ENCODE measurements around the gene KCNK3. TPM values are rescaled to one million over a fixed set of nuclear protein-coding genes. Genes with fewer than 3 reads are reported as not detected.

The KCNK3 gene
- total RNA-seq, 2 experiments from 2014 or later, result not detected

GRCh38 chr2:26727641-26728561 is 35.4 kb downstream of the KCNK3 start:
- Mint-ChIP-seq H3K27me3 (peaks cover 16% of the 10 kb centered on the region), H3K9me3 (ENCODE audit: low read depth) (no peaks in the 10 kb centered on the region), H3K36me3 (no peaks in the 10 kb centered on the region), H3K27ac (no peak overlapping the region), H3K4me3 (no peak overlapping the region), H3K4me1 (no peaks in the 10 kb centered on the region)
- ATAC-seq (peak; percentile 56), DNase-seq (no peak)
- CTCF ChIA-PET, result interaction anchor here (0.6 to 1.3 kb wide), 3 partner anchors 7 to 23 kb away, joined by 3 read pairs; no protein-coding TSS in a partner anchor

GRCh38 chr2:26729311-26729710 is 36.8 kb downstream of the KCNK3 start:
- Mint-ChIP-seq H3K9me3 (ENCODE audit: low read depth) (no peaks in the 10 kb centered on the region), H3K36me3 (no peaks in the 10 kb centered on the region), H3K4me3 (no peak overlapping the region), H3K4me1 (no peaks in the 10 kb centered on the region), H3K27me3 (peaks cover 23% of the 10 kb centered on the region), H3K27ac (no peak overlapping the region)
- CTCF ChIA-PET, result interaction anchor here (0.9 kb wide), 1 partner anchor 12 kb away, joined by 3 read pairs; no protein-coding TSS in a partner anchor
- no peak for DNase-seq
- no peak for ATAC-seq

- H3K4me3 Mint-ChIP-seq, result no peak overlapping the region
- ATAC-seq (no peak), DNase-seq (no peak)
- no peak overlapping the region for H3K27ac Mint-ChIP-seq
- CTCF ChIA-PET, result interaction anchor here (1.1 kb wide), 1 partner anchor 10 kb away, joined by 3 read pairs; no protein-coding TSS in a partner anchor
- peaks cover 26% of the 10 kb centered on the region for H3K27me3 Mint-ChIP-seq
- H3K9me3 Mint-ChIP-seq (ENCODE audit: low read depth), result no peaks in the 10 kb centered on the region
- no peaks in the 10 kb centered on the region for H3K36me3 Mint-ChIP-seq
- H3K4me1 Mint-ChIP-seq, result no peaks in the 10 kb centered on the region
These were observed 38.2 kb downstream of the KCNK3 start for GRCh38 chr2:26730549-26731344.

- ATAC-seq (no peak), DNase-seq (no peak)
- Mint-ChIP-seq H3K27ac (no peak overlapping the region), H3K36me3 (no peaks in the 10 kb centered on the region), H3K27me3 (peaks cover 26% of the 10 kb centered on the region), H3K4me3 (no peak overlapping the region), H3K9me3 (ENCODE audit: low read depth) (no peaks in the 10 kb centered on the region), H3K4me1 (no peaks in the 10 kb centered on the region)
- CTCF ChIA-PET, result interaction anchor here (1.1 to 3.7 kb wide), 2 partner anchors 9 to 13 kb away, joined by 3 to 16 read pairs; no protein-coding TSS in a partner anchor
These were observed 39.2 kb downstream of the KCNK3 start for GRCh38 chr2:26731714-26732113.

- Mint-ChIP-seq H3K36me3 (no peaks in the 10 kb centered on the region), H3K4me3 (no peak overlapping the region), H3K4me1 (no peaks in the 10 kb centered on the region), H3K27me3 (peaks cover 26% of the 10 kb centered on the region), H3K27ac (no peak overlapping the region), H3K9me3 (ENCODE audit: low read depth) (no peaks in the 10 kb centered on the region)
- DNase-seq, result no peak
- ATAC-seq, result no peak
- CTCF ChIA-PET, result interaction anchor here (0.7 to 3.7 kb wide), 2 partner anchors 13 to 98 kb away, joined by 3 to 16 read pairs; no protein-coding TSS in a partner anchor
These were observed 39.9 kb downstream of the KCNK3 start for GRCh38 chr2:26732446-26732845.

GRCh38 chr2:26733413-26733812 is 40.9 kb downstream of the KCNK3 start:
- CTCF ChIA-PET, result interaction anchor here (1.1 to 3.7 kb wide), 3 partner anchors 9 to 127 kb away, joined by 3 to 16 read pairs (median 3); no protein-coding TSS in a partner anchor
- DNase-seq, result no peak
- Mint-ChIP-seq H3K27ac (no peak overlapping the region), H3K4me3 (no peak overlapping the region), H3K4me1 (no peaks in the 10 kb centered on the region), H3K27me3 (peaks cover 22% of the 10 kb centered on the region), H3K9me3 (ENCODE audit: low read depth) (no peaks in the 10 kb centered on the region), H3K36me3 (no peaks in the 10 kb centered on the region)
- ATAC-seq, result no peak

- no peak overlapping the region for H3K27ac Mint-ChIP-seq
- peaks cover 2% of the 10 kb centered on the region for H3K4me1 Mint-ChIP-seq
- CTCF ChIA-PET, result interaction anchor here (1.2 to 3.7 kb wide), 2 partner anchors 10 to 157 kb away, joined by 3 to 16 read pairs; no protein-coding TSS in a partner anchor
- ATAC-seq, result no peak
- DNase-seq, result no peak
- H3K9me3 Mint-ChIP-seq (ENCODE audit: low read depth), result no peaks in the 10 kb centered on the region
- no peaks in the 10 kb centered on the region for H3K36me3 Mint-ChIP-seq
- peaks cover 22% of the 10 kb centered on the region for H3K27me3 Mint-ChIP-seq
- H3K4me3 Mint-ChIP-seq, result no peak overlapping the region
These were observed 42.6 kb downstream of the KCNK3 start for GRCh38 chr2:26735097-26735496.

GRCh38 chr2:26735883-26736588 is 43.5 kb downstream of the KCNK3 start:
- peaks cover 11% of the 10 kb centered on the region for H3K4me1 Mint-ChIP-seq

GRCh38 chr2:26737221-26737620 is 44.7 kb downstream of the KCNK3 start:
- no peak for ATAC-seq

More at GRCh38 chr2:26735883-26736588, 43.5 kb downstream of the KCNK3 start:
- no peak for DNase-seq
- no peak overlapping the region for H3K4me3 Mint-ChIP-seq
- peaks cover 22% of the 10 kb centered on the region for H3K27me3 Mint-ChIP-seq
- H3K36me3 Mint-ChIP-seq, result no peaks in the 10 kb centered on the region
- H3K9me3 Mint-ChIP-seq (ENCODE audit: low read depth), result no peaks in the 10 kb centered on the region
- H3K27ac Mint-ChIP-seq, result no peak overlapping the region
- ATAC-seq, result no peak
- CTCF ChIA-PET, result interaction anchor here (1.2 to 2.5 kb wide), 2 partner anchors 9 to 158 kb away, joined by 3 to 10 read pairs; no protein-coding TSS in a partner anchor

GRCh38 chr2:26738481-26738880 is 46.0 kb downstream of the KCNK3 start:
- ATAC-seq (no peak), DNase-seq (no peak)
- H3K4me3 Mint-ChIP-seq, result no peak overlapping the region
- H3K27me3 Mint-ChIP-seq, result peaks cover 10% of the 10 kb centered on the region
- H3K36me3 Mint-ChIP-seq, result no peaks in the 10 kb centered on the region
- H3K27ac Mint-ChIP-seq, result no peak overlapping the region
- H3K4me1 Mint-ChIP-seq, result peaks cover 18% of the 10 kb centered on the region
- H3K9me3 Mint-ChIP-seq (ENCODE audit: low read depth), result no peaks in the 10 kb centered on the region
- CTCF ChIA-PET, result interaction anchor here (12.0 kb wide), 1 partner anchor 134 kb away, joined by 178 read pairs; no protein-coding TSS in a partner anchor

More at GRCh38 chr2:26737221-26737620, 44.7 kb downstream of the KCNK3 start:
- Mint-ChIP-seq H3K27ac (no peak overlapping the region), H3K4me3 (no peak overlapping the region), H3K27me3 (peaks cover 19% of the 10 kb centered on the region), H3K36me3 (no peaks in the 10 kb centered on the region), H3K9me3 (ENCODE audit: low read depth) (no peaks in the 10 kb centered on the region), H3K4me1 (peaks cover 18% of the 10 kb centered on the region)
- DNase-seq, result no peak
- CTCF ChIA-PET, result interaction anchor here (2.5 kb wide), 1 partner anchor 8 kb away, joined by 10 read pairs; no protein-coding TSS in a partner anchor

GRCh38 chr2:26739514-26739913 is 47.0 kb downstream of the KCNK3 start:
- no peak overlapping the region for H3K27ac Mint-ChIP-seq
- DNase-seq, result no peak
- H3K4me1 Mint-ChIP-seq, result peaks cover 18% of the 10 kb centered on the region
- peaks cover 6% of the 10 kb centered on the region for H3K27me3 Mint-ChIP-seq
- no peak for ATAC-seq
- no peaks in the 10 kb centered on the region for H3K9me3 Mint-ChIP-seq (ENCODE audit: low read depth)
- CTCF ChIA-PET, result interaction anchor here (1.2 to 12.0 kb wide), 2 partner anchors 8 to 135 kb away, joined by 3 to 178 read pairs; no protein-coding TSS in a partner anchor
- no peak overlapping the region for H3K4me3 Mint-ChIP-seq
- H3K36me3 Mint-ChIP-seq, result no peaks in the 10 kb centered on the region

GRCh38 chr2:26740346-26740745 is 47.8 kb downstream of the KCNK3 start:
- H3K4me1 Mint-ChIP-seq, result peaks cover 18% of the 10 kb centered on the region

More at GRCh38 chr2:26740346-26740745, 47.8 kb downstream of the KCNK3 start:
- peaks cover 3% of the 10 kb centered on the region for H3K27me3 Mint-ChIP-seq
- H3K36me3 Mint-ChIP-seq, result no peaks in the 10 kb centered on the region
- H3K9me3 Mint-ChIP-seq (ENCODE audit: low read depth), result no peaks in the 10 kb centered on the region
- CTCF ChIA-PET, result interaction anchor here (1.2 to 12.0 kb wide), 3 partner anchors 9 to 147 kb away, joined by 3 to 178 read pairs (median 5); no protein-coding TSS in a partner anchor
- DNase-seq (no peak), ATAC-seq (no peak)
- no peak overlapping the region for H3K27ac Mint-ChIP-seq
- H3K4me3 Mint-ChIP-seq, result no peak overlapping the region

Data from activated CD8-positive, alpha-beta memory T cell treated with anti-CD3 and anti-CD28 coated beads, Interleukin-2, amount 10 ng/mL, durations not matched to agents 7 days and 5 days (primary cell).